C1 segment of cervical spinal cord (tissue), 14 donors: Measurements from ENCODE around the gene PPP2R5E.
"Not testable (repeated sequence)": the region's sequence is repeated elsewhere in the genome, so short reads cannot be mapped to it uniquely, and the experiment has no call there.

Experiments used
- DNase-seq, 14 donors: peaks; one replicate each; lab custom pipeline; 2025; lab: John Stamatoyannopoulos, UW

The PPP2R5E gene

DNA sequence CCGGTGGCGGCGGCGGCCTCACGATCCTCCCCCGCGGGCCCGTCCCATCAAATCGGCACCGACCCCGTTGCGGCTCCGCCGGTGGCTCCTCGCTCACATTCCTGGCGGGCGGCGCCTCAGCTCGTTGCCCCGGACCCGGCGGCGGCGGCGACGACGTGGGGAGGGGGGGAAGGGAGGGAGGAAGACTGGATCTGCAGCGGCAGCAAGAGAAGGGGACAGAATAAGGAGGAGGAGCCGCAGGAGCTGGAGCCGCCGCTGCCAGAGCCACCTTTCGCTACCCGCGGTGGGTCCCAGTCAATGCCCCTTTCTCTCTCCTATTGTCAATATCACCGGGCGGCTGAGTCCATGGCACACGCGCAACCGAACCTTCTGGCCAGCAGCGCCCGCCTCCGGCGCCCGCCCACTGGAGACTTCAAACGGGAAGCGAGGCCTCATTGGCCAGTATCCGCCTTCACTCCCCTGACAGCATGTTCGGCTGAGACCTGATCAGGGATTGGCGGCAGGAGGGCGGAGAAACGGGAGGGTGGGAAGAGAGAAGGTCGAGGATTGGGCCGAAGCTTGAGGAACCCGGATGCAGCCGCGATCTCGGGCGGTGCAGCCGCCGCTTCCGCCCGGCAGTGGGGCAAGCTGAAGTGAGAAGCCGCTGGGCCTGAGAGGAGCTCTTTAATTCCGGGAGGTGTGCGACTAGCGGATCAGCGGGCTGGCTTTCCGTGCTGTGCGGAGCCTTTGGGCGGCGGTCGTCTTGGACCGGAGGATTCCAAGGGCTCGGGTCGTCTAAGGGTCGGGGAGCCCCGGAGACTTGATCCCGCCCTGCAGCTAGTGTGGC lies at the start of gene PPP2R5E:
Gene PPP2R5E, minus strand, starts transcription at position 378 of the 826 bp plus-strand sequence. CDS start 3,692 bp downstream, outside the sequence.
- DNase-seq = peak; percentile 80 to 99 (median 97)

DNA sequence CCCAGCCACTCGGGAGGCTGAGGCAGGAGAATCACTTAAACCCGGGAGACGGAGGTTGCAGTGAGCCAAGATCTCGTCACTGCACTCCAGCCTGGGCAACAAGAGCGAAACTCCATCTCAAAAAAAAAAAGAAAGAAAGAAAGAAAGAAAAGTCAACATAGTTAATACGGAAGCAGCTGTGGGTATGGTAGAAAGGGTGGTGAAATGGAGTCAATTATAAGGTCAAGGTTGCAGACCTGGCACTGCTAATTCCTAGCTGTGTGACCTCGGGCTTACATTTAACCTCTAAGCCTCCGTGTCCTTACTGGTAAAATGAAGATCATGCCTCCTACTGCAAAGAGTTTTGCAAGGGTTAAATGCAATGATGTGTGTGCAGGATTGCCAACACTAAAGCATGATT lies 39.9 kb upstream of the PPP2R5E start:
- not testable (repeated sequence) for DNase-seq

DNA sequence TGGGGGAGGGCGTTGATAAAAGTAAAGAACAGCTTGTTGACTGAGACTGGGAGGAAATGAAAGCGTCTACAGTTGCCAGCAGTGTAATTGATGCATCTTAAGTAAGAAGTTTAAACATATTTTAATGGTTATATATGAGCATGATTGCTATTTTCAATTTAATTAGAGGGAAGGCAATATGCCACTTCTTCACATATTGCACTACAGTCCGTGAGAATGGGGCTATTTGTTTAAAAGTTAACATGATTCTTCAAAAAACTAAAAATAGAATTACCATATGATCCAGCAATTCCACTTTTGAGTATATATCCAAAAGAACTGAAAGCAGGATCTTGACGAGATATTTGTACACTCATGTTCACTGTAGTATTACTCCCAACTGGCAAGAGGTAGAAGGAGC lies 38.3 kb upstream of the PPP2R5E start:
- DNase-seq = no peak

DNA sequence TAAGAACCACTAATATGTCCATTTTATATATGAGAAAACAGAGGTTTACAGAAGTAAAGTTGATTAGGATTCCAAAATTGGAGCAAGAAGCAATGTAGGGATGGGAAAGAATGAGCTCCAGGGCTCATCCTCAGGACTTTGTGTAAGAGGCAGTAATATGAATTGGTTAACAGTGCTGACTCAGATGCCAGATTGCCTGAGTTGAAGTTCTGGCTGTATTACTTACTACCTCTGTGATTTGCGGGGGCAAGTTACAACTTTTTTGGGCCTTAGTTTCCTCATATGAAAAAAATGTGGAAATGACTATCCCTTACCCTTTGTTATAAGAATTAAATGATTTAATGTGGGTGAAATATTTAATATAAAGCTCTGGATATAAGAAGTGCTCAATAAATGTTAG lies 35.1 kb upstream of the PPP2R5E start:
- no peak for DNase-seq

DNA sequence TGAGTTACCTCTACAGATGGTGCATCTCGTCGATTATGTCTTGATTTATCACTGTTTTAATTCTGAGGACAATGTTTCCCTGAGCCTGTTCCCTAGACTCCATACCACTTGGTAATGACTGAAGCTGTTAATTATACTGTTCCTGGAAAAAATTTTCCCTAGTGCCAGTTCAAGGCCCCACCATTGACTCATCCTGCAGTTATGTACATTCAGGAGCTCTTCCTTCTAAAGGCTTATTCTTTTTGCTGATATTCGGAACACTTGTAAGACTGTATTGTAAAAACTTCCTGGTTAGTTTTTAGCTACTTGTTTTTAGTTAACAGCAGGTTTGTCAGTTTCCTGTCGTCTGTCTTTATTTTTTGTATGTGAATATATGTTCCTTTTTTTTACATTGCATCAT lies 30.4 kb upstream of the PPP2R5E start:
- DNase-seq = no peak

DNA sequence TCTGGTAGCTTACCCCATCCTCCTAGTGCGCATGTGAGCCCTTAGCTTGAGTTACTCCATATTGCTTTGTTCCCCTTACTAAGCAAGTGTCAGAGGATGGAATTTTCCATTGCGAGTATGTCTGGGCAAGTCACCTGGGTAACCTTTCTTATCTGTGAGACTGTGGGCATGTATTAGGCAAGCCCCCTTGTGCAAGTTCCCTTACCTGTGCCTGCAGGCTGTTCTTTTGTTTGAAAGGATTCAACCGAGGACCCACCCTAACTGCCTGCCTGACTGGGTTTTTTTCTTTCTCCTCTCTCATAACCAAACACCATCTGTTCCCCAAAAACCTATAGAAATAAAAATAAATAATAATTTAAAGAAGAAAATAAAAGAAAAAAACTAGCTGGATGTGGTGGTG lies 22.3 kb upstream of the PPP2R5E start:
- no peak for DNase-seq

DNA sequence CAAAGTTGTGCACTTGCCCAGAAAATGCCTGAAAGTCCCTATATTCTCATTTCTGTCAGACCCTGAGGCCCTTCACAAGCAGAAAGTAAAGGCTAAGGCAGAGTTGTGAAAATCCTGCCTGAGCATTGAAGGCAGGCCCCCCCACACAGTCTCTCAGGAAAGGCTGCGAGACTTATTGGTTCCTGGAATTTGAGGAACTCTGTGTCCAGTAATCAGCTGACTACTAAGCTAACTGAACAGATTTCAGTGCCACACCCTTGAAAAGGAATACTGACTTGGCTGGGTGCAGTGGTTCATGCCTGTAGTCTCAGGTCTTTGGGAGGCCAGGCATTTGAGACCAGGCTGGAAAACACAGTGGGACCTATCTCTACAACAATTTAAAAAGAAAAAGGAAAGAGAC lies 21.1 kb upstream of the PPP2R5E start:
- DNase-seq = no peak

DNA sequence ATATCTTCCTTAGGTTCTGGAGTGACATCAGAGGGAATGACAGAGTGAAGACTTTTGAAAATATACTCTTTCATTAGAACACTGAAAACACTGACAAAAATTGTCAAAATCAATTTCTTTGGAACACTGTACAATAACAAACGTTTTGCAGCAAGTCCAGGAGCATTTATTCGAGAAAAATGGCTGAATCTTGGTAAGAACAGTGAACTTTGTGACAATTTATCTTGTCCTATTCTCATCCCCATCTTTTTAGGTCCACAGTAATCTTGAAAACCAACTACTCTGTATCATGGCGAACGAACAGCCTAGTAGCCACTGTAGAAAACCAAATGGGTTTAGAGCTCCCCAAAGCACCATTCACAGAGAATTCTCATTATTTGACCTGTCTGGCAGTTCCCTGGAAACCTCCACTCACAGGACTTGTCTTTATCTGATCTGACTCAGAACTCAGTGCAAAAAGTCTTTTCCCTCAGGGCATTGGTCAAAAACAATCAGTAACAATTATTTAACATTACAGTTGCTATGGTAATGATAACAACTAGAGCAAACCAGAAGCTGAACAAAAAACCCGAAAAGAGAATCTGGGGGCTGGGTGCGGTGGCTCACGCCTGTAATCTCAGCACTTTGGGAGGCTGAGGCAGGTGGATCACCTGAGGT lies 20.3 kb upstream of the PPP2R5E start:
- no peak for DNase-seq

DNA sequence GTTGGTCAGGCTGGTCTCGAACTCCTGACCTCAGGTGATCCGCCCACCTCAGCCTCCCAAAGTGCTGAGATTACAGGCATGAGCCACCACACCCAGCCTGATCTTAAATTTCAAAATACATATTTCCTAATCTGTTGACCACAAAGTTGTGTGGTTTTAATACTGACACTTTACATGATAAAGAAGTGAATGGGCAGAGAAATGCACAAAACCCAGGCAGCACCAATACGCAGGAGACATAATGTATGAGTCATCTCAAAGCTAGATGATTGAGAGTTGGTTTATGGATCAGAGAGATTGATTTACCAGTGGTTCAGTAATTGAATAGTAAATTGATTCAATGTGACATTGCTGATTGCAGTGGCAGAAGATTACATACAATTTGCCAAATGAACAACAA lies 19.2 kb upstream of the PPP2R5E start:
- no peak for DNase-seq

DNA sequence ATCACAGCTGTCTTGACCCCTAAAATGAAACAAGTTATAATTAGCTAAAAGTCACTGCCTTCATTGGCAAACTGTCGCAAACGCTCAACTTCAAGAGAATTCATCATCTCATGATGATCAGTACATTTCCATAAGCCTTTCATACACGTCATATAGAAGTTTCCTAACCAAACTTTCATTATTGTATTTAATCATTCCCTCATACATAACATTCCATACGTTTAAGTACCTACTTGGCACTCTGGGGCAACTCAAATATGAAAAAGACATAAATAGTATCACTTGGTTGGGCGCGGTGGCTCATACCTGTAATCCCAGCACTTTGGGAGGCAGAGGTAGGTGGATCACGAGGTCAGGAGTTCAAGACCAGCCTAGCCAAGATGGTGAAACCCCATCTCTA lies 12.4 kb upstream of the PPP2R5E start:
- DNase-seq = no peak

DNA sequence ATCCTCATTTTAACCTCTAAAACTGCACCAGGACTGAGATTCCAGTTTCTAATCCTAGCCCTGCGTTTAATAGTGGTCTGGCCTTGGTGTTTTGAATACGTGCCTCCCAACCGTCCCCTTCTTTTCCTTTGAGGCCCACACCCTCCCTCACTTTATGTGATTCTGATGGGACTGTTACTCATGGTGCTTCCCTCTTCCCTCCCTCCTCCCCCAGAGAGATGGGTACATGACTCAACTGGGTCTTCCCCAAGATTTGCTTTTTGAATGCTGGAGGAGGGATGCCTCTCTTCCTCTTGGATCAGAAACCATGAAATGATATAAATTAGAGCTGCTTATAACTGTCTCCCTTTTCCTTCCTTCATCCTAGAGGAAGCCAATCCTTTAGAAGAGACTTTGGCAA lies 8.2 kb upstream of the PPP2R5E start:
- DNase-seq = no peak

DNA sequence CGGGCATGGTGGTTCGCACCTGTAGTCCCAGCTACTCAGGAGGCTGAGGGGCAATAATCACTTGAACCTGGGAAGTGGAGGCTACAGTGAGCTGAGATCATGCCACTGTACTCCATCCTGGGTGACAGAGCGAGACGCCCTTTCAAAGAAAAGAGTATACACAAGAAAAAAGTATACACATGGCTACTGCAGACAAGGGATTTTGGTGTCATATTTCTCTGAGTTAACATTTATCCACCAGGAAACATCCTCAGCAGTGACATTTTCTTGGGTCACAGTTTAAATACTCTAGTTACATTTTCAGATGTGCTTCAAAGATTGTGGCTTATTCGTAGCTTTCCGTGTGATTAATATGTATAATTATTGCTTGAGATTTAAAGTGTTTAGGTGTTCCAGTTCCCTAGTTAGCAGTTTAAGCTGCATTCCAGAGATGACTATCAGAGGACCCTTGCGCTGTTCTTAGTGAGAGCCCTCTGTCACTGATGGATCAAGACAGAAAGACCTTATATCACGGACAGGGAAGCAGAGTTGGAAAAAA lies 4.7 kb upstream of the PPP2R5E start:
- DNase-seq = no peak

DNA sequence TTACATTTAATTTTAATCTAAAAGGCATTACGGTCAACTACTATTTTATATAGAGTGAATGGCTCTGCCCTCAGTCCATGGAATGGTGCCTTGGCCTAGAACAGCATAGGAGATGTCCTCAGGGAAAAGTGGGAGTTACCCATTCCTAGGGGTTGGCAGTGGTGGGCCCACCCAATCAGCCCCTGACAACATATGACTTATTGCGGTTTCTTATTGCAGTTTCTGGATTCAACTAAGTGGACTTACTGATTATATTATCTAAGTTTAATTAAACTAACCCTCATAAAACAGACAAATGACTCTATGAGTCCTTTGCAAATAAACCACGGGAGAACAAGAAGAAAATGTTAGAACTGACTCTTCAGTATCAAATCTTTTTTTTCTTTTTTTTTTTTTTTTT lies 2.3 kb upstream of the PPP2R5E start:
- no peak for DNase-seq

DNA sequence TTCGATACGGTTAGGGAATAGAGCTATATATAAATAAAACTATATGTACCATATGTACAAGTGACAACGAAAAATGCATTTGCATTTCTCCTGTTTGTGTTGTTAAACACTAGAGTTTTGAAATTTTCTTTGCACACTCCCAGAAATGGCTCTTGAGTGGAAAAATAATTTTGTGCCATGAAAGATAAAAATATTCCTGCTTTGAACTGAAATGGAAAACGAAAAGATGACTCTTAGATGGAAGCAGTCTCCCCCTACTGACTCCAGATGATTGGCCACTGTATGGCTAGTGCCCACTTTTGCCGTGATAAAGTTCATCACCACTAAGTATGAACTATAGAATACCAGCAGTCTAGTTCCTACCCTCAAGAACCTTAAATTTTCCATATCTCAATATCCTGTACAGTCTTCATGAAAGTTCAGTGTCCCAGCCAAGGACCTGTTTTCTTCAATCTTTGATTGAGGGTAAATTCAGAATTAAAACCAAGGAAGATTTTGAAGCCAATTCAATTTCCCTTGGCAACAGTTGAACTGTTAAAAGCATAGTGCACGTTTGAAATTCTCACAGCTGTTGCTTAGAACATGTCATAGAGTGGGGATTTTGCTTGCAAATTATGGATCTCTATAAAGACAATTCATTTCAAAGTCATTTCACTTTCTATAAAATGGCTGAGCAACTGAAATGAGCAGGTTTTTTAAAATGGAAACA lies 1.6 kb upstream of the PPP2R5E start:
- DNase-seq = peak in 1 of 14 donors; percentile 7

DNA sequence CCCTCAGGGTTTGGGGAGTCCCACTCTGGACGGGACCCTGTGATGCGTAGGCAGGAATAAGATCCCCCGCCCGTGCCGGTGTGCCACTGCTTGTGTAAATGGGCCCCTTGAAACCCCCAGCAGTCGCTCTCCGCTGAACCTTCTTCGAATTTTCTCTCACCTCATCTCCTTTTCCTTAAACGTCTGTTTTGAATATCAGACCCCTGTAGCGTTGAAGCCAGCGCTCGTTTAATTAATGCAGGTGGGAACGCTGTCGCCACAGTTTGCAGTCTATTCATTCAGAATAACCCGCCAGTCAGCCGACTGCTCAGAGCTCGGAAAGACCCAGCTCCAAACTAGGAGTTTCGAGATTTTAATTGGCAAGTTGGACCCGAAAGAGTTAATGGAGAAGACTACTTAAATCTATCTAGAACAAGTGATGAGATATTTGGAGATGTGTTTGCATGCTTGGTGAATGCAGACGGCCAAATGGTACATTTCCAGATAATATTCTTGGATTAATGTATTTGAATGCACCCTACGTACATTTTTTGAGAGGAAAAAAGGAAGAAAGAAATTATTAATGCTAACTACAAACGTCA lies 739 bp upstream of the PPP2R5E start:
- DNase-seq = peak in 1 of 14 donors; percentile 61

DNA sequence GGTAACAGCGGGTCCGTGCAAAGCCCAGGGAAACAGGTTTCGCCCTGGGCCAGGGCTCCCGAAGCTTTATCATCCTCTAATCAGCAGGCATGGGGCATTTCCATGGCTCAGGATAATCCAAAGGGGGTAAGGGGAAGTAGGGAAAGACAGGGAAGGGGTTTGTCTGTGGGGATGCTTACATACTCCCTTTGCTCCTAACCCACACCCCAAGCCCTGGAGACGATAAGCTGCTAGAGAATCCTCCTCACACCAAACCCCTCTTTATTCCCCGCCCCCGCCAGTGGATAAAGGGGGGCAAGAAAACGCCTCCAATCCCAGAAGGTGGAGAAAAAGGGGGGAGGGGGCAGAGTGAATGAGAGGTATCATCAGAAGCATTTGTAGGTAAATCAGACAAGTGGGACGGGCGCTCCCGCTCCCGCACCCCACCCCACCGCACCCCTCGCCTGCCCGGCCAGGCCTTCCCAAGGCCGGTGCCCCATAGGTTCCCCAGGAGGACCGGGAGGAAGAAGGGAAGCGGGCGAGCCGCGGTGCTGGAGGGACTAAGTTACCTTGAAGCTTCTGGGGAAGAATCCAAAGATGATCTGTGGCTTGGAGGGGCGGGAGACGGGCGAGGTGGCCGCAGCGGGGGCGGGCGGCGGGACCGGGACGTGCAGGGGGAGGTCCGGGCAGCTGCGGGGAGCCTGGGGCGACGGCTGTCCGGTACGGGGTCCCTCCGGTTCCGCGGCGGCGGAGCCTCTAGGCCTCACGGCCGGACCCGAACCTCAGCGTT lies 762 bp downstream of the PPP2R5E start:
- DNase-seq = peak in 7 of 14 donors; percentile 29 to 46 (median 41)

DNA sequence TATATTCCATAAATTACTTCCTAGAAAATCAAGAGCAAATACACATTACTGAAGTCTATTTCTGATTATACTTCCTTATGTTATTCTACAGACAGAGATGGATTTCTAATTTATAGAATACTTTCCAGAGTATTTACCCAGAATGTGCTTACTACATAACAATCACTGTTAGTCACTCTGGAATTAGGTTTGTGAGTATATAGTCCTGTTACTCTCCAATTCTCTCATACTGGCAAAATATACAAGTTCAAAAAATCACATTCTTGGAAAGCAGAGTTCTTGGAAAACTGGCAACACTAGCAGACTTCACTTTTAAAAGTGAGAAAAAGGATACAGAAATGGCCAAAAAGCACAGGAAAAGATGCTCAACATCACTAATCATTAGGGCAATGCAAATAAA lies 7.3 kb downstream of the PPP2R5E start:
- DNase-seq = no peak

DNA sequence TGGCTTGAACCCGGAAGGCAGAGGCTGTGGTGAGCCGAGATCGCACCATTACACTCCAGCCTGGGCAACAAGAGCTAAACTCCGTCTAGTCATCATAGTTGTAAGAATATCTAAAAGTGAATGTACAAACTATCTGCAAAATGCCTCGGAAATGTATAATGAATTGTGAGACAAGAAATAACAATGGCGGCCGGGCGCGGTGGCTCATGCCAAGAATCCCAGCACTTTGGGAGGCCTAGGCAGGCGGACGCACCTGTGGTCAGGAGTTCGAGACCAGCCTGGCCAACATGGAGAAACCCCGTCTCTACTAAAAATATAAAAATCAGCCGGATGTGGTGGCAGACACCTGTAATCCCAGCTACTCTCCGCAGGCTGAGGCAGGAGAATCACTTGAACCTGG lies 9.7 kb downstream of the PPP2R5E start:
- no peak for DNase-seq

DNA sequence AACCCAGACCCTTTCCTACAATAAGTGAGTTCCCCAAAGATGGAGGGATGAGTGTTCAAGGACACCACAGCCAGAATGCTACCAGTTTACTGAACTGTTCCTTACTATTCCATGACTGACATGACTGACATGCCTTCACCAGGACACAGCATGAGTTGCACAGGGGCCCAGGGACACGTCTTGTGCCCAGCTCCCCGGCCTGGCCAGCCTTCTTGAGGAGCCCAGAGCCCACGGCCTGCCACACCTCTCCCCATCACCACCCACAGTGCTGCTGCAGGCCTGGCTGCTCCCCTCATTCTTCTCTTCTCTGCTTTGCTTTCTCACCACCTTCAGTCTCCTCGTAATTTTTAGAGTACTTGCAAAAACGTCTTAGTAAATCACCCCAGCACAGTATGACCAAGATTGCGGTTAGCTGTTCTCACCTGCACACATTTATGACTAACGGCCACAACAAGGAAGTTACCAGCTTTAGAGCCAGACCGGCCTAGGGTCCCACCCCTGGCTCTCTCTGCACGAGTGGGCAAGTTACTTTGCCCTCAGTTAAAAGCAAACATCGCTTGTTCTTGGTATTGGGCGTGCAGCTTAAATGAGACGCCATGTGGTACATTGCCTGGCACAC lies 18.5 kb downstream of the PPP2R5E start:
- no peak for DNase-seq

DNA sequence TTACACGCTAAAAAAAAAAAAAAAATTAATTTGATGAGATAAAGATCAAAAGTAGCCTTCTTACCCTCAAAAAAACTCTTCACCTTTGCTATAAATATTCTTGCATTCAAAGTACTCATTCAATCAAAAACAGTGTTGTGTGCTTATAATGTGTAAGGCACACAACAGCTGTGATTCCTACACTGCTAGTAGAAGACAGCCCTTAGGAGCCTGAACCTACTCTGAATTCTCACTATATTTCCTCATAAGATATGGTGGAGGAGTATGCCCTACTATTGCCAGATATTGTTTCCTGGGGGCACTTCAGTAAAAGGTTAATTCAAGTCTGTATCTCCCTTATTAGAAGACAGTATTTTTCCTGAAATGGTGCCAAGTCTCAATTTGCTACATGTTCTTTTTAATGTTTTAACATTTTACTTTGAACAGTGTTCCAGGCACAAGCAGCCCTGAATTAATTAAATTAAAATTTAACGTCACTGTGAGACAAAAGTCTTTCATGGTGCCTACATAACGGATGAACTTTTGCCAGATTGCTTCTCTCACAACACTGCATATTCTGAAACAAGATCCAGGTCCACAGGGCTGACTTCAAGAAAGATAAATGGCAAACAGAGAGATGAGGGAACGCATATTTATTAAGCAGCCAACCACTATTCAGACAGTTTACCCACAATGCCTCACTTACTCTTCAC lies 19.3 kb downstream of the PPP2R5E start:
- DNase-seq = no peak
